ENCODE measurements around the gene CDC5L.

GRCh38 chr6:44485601-44486401, 98.3 kb downstream of the CDC5L start:
- TF ChIP-seq POLR2A (IDR thresholded peaks at IDR 0.05) = no peak
- TF ChIP-seq CTCF (IDR thresholded peaks at IDR 0.05) = no peak

All from prostate gland (tissue), 2 donors.